Measurements from ENCODE around the gene ABCB1. TPM values are rescaled to one million over a fixed set of nuclear protein-coding genes. Genes with fewer than 3 reads are reported as not detected.

ABCB1 gene
- total RNA-seq = 0.18 TPM in 1 of 2 replicates, not detected in the other

DNA sequence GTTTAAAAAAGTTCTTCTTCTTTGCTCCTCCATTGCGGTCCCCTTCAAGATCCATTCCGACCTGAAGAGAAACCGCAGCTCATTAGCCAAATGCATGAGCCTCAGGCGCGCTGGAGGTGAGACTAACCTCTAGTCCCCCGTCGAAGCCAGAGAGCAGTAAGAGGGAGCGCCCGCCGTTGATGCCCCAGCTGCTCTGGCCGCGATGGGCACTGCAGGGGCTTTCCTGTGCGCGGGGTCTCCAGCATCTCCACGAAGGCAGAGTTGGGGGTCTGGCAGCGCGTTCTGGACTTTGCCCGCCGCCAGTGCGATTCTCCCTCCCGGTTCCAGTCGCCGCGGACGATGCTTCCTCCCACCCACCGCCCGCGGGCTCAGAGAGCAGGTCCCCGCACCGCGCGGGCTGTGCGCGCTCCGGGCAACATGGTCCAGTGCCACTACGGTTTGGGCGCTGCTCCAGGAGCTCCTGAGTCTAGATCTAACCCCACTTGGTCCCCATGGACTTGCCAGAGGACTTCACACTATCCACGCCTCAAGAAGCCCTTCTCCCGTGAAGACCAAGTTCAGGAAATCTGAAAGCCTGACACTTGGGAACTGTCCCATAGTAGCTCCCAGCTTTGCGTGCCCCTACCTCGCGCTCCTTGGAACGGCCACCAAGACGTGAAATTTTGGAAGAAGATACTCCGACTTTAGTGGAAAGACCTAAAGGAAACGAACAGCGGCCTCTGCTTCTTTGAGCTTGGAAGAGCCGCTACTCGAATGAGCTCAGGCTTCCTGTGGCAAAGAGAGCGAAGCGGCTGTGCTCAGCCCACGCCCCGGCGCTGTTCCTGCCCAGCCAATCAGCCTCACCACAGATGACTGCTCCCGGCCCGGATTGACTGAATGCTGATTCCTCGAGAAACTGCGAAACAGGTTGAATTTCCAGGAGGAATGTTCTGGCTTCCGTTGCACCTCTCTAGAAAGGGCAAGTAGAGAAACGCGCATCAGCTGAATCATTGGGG lies at the start of gene ABCB1:
Gene ABCB1 (minus strand): TSS at position 755 of the 995 bp plus-strand sequence. CDS start 700 bp downstream, at position 55.

DNA sequence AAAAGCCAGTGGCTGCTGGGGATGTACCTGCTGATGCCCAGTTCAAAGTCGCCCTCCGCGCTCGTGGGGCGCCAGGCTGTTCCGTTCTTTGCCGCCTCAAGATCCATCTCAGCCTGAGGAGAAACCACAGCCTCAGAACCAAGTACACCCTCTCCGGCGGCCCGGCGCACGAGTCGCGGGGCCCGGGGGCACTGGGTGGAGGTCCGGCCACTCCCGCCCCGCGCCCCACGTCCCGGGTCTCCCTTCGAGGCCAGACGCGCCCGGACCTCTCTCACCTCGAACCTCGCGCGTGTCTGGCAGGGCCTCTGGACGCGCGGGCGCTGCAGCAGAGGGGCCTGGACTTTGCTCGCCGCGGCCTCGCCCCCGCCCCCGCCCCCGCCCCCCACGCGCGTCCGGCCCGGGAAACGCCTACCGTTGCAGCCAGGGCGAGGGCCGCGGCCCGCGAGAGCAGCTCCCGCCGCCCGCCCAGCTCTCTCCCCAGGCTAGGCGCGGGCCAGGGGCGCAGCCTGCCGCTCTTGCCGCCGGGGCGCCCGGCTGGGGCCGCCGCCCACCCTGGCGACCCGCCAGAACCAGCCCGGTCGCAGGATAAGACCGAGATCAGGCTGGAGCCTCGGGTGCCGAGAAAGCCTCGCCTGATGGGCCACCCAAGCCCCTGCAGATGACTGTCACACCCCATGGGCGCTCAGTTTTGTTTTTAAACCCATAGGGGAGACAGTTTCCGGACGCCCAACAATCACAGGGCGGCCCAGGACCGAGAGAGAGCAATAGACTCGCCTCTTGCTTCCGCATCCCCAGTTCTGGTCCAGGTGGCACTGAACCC lies 125.1 kb downstream of the ABCB1 start, which contains the start of gene ABCB4:
Gene ABCB4 (minus strand): TSS at position 322 of the 820 bp plus-strand sequence. CDS start 215 bp downstream, at position 107.

Other genes with a start within 250 kb of the ABCB1 start
- 0.29 TPM in 1 of 2 replicates, not detected in the other for gene ABCB4, start 125.2 kb downstream of the ABCB1 start, total RNA-seq
- gene RUNDC3B, start 27.5 kb upstream of the ABCB1 start, total RNA-seq = under 0.01 and 0.71 TPM in 2 replicates

Data from myometrial cell (primary cell).